Measurements from ENCODE around the gene FMO5. TPM values are rescaled to one million over a fixed set of nuclear protein-coding genes. Genes with fewer than 3 reads are reported as not detected.
"Not testable (repeated sequence)": the region's sequence is repeated elsewhere in the genome, so short reads cannot be mapped to it uniquely, and the experiment has no call there.

FMO5 gene
- total RNA-seq, 1 experiment from 2014 or later: not detected

GRCh38 chr1:147157116-147157515, 68.0 kb downstream of the FMO5 start:
- not testable (repeated sequence) for DNase-seq (ENCODE audit: low read depth)

- no peak for DNase-seq (ENCODE audit: low read depth)
Measured at GRCh38 chr1:147156642-147157041, 68.5 kb downstream of the FMO5 start.

GRCh38 chr1:147152772-147153171, 72.4 kb downstream of the FMO5 start:
- DNase-seq (ENCODE audit: low read depth): no peak

GRCh38 chr1:147151244-147151643, 73.9 kb downstream of the FMO5 start:
- DNase-seq (ENCODE audit: low read depth): no peak

- DNase-seq (ENCODE audit: low read depth): no peak
Measured at GRCh38 chr1:147142886-147143285, 82.3 kb downstream of the FMO5 start.

Other genes starting within 250 kb of the FMO5 start
- gene PRKAB2, start 52.9 kb downstream of the FMO5 start, total RNA-seq (2014; rRNA removed; shearing (Covaris generic)): 4.9 and 6.1 TPM in 2 replicates
- 33.3 and 39.9 TPM in 2 replicates for gene CHD1L, start 17.3 kb upstream of the FMO5 start, total RNA-seq (2014; rRNA removed; shearing (Covaris generic))